Measurements from ENCODE around the gene PAK2. TPM values are rescaled to one million over a fixed set of nuclear protein-coding genes. Genes with fewer than 3 reads are reported as not detected.
A peak's percentile ranks its signal among the peaks of the same experiment; 100 is the strongest.
"Not testable (repeated sequence)": the region's sequence is repeated elsewhere in the genome, so short reads cannot be mapped to it uniquely, and the experiment has no call there.

The PAK2 gene
- total RNA-seq, 2 experiments from 2014 or later = 66.6 to 68.4 TPM

DNA sequence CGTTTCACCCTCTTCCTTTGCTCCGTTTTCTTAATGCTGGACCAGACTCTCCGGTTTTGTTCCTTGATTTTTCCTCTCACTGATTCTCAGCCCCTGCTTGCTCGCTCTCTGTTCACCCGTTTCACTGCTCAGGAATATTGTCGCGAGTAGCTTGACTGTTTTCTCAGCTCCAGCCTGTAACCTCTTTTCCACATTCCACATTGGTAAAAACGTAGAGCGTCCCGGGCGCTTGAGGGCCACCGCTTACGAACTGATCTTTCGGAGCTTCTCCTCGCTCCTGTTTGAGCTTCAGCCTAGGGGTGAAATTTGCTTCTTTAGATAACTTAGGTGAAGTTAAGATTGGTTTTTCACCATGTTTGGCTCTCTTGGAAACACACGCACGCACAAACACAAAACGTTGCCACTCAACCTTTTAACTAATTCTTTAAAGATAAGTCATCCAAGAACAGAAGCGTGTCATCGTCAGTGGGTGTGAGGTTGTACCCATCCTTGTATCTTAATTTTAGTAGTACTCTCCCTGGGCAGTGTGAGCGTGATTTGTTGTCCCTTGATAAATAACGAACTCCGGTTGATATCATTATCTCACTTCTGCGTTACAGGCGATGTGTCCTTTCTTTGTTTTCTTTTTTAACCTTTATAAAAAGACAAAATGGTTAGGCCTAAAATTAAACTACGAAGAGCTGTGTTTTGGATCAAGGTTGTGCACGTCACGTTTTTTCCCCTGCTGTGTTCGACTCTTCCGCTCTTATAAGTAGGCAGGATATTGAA, 1.0 kb downstream of the PAK2 start:
- peak; percentile 71 for DNase-seq
- Mint-ChIP-seq H3K4me3 (peak overlapping the region; percentile 100), H3K4me1 (ENCODE audit: low read depth) (peaks cover 18% of the 10 kb centered on the region), H3K9me3 (no peaks in the 10 kb centered on the region), H3K27ac (peak overlapping the region; percentile 98), H3K36me3 (ENCODE audit: low read depth) (peaks cover 12% of the 10 kb centered on the region), H3K27me3 (ENCODE audit: low read depth) (no peaks in the 10 kb centered on the region)
- intact Hi-C loops (cut with micrococcal nuclease) = loop anchor here (2.0 kb wide), 1 partner anchor 18 kb away; no protein-coding TSS in a partner anchor
- CTCF ChIA-PET = interaction anchor here (0.6 to 1.4 kb wide), 5 partner anchors 29 to 212 kb away, joined by 3 to 5 read pairs (median 3); partner anchors contain the start of genes CEP19 and PIGX

DNA sequence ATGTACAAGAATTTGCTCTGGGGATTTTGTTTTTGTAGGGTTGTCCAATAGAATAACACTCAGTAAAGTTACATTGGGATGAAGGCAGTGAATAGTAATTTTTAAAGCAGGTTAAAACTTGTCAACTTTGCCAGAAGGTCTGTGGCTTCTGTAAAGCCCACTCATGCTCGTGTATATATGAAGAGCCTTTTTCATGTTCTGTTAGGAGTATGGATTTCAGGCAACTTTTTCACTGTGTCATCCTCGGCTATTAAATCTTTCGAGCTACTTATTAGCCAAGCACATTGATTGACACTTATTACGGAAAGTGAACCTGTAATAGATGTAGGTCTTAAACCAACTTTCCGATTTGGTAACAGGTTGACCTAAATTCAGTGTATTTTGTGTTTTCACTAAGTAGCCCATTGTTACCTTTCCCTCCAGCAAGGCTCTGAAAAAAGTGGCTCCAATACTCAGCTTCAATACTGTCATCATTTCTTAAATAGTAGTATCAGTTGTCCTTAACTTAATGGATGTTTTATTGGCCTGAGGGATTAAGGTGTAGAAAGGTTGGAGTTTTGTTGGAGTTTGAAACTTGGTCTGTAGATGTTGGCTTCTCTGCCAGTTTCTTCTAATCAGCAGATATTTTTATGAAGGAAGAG, 1.7 kb downstream of the PAK2 start:
- DNase-seq = no peak
- peak overlapping the region; percentile 98 for H3K27ac Mint-ChIP-seq
- H3K4me1 Mint-ChIP-seq (ENCODE audit: low read depth) = peaks cover 23% of the 10 kb centered on the region
- H3K4me3 Mint-ChIP-seq = peak overlapping the region; percentile 100
- peaks cover 16% of the 10 kb centered on the region for H3K36me3 Mint-ChIP-seq (ENCODE audit: low read depth)
- H3K9me3 Mint-ChIP-seq = no peaks in the 10 kb centered on the region
- intact Hi-C loops (cut with micrococcal nuclease) = loop anchor here (2.0 kb wide), 1 partner anchor 17 kb away; no protein-coding TSS in a partner anchor
- CTCF ChIA-PET = interaction anchor here (0.6 to 1.4 kb wide), 3 partner anchors 29 to 125 kb away, joined by 3 to 5 read pairs (median 3); partner anchors contain the start of genes CEP19 and PIGX
- H3K27me3 Mint-ChIP-seq (ENCODE audit: low read depth) = no peaks in the 10 kb centered on the region

DNA sequence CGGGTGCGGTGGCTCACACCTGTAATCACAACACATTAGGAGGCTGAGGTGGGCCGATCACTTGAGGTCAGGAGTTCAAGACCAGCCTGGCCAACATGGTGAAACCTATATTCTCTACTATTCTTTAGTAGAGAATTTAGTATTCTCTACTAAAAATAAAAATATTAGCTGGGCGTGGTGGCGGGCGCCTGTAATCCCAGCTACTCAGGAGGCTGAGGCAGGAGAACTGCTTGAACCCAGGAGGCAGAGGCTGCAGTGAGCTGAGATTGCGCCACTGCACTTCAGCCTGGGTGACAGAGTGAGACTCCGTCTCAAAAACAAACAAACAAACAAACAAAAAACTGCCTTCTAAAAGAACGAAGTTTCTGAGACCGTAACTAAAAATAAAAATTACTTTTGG, 3.9 kb downstream of the PAK2 start:
- CTCF ChIA-PET = interaction anchor here (2.1 kb wide), 1 partner anchor 9 kb away, joined by 7 read pairs; no protein-coding TSS in a partner anchor
- H3K9me3 Mint-ChIP-seq; intact Hi-C loops (cut with micrococcal nuclease); H3K27me3 Mint-ChIP-seq (ENCODE audit: low read depth); H3K27ac Mint-ChIP-seq; DNase-seq; H3K4me3 Mint-ChIP-seq: not testable (repeated sequence)
- H3K36me3 Mint-ChIP-seq (ENCODE audit: low read depth) = peaks cover 26% of the 10 kb centered on the region
- H3K4me1 Mint-ChIP-seq (ENCODE audit: low read depth) = peaks cover 37% of the 10 kb centered on the region

DNA sequence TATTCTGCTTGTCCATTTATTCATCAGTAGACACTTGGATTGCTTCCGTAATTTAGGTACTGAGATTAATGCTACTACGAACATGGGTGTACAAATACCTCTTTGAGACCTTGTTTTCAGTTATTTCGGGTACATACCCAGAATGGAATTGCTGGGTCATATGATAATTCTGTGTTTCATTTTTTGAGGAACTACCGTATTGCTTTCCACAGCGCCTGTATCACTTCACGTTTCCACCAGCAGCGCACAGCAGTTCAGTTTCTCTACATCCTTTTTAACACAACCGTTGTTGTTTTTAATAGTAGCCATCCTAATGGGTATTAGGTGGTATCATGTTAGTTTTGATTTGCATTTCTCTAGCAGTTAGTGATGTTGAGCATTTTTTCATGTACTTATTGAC, 9.5 kb downstream of the PAK2 start:
- no peak overlapping the region for H3K27ac Mint-ChIP-seq
- DNase-seq = no peak
- H3K36me3 Mint-ChIP-seq (ENCODE audit: low read depth) = peaks cover 33% of the 10 kb centered on the region
- CTCF ChIA-PET = no interaction called here
- no peak overlapping the region for H3K4me3 Mint-ChIP-seq
- no peaks in the 10 kb centered on the region for H3K27me3 Mint-ChIP-seq (ENCODE audit: low read depth)
- intact Hi-C loops (cut with micrococcal nuclease) = no loop called here
- H3K9me3 Mint-ChIP-seq = no peaks in the 10 kb centered on the region
- H3K4me1 Mint-ChIP-seq (ENCODE audit: low read depth) = peaks cover 51% of the 10 kb centered on the region

DNA sequence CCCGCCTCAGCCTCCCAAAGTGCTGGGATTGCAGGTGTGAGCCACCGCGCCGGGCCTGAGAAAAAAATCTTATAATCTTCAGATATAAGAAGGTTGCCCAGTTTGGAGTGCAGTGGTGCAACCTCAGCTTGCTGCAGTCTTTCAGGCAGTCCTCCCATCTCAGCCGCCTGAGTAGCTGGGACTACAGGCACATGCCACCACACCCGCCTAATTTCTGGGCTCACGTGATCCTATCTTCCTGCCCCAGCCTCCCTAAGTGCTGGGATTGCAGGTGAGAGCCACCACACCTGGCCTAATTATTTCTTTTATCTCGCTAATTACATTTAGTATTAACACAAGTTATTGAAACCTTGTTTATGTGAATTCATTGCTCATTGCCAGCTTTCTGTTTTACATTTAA, 13.5 kb downstream of the PAK2 start:
- Mint-ChIP-seq H3K9me3 (peaks cover 17% of the 10 kb centered on the region), H3K27me3 (ENCODE audit: low read depth) (no peaks in the 10 kb centered on the region), H3K4me3 (no peak overlapping the region), H3K4me1 (ENCODE audit: low read depth) (peaks cover 60% of the 10 kb centered on the region), H3K36me3 (ENCODE audit: low read depth) (peaks cover 50% of the 10 kb centered on the region), H3K27ac (no peak overlapping the region)
- intact Hi-C loops (cut with micrococcal nuclease) = no loop called here
- CTCF ChIA-PET = interaction anchor here (1.9 kb wide), 1 partner anchor 10 kb away, joined by 7 read pairs; no protein-coding TSS in a partner anchor
- no peak for DNase-seq

DNA sequence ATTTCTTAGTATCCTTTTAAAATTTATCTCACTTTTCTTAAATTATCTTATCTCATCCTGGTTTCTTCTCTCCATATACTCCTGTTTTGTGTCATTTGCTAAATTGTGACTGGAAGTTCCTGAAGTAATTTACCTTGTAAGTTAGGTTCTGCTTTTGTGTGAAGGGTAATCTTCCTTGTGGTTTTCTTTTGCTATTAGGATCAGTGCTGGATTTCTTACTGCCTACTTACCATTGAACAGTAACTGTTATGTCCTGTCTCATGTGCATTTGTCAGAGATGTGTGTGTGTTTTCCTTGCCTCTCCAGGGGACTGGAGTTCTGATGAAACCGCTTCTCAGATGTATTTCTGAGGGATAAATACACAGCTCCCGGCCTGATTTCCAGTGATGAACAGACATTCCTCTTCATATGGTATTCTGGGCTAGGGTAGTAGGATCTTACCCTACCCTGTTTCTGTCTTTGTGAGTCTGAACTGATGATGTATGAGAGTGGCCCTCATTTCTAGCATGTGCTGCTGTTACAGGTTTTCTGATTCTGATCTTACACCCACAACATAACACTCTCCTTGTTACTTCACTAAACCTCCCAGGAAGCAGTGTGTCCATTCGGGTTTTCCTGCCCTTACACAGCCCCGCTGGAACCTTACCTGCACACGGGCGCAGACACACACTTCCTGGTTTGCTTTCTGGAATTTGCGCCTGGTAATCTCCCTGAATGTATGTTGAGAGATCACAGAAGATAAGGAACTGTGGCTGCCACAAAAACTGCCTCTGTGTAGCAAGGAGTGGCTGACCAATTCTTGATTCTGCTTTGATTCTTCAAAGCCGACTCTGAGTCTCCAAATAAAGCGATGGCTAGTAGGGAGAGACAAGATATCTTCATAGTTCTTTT, 14.7 kb downstream of the PAK2 start:
- intact Hi-C loops (cut with micrococcal nuclease) = no loop called here
- Mint-ChIP-seq H3K4me3 (no peak overlapping the region), H3K36me3 (ENCODE audit: low read depth) (peaks cover 40% of the 10 kb centered on the region), H3K27me3 (ENCODE audit: low read depth) (no peaks in the 10 kb centered on the region), H3K27ac (no peak overlapping the region), H3K9me3 (peaks cover 17% of the 10 kb centered on the region), H3K4me1 (ENCODE audit: low read depth) (peaks cover 51% of the 10 kb centered on the region)
- CTCF ChIA-PET = no interaction called here
- no peak for DNase-seq

DNA sequence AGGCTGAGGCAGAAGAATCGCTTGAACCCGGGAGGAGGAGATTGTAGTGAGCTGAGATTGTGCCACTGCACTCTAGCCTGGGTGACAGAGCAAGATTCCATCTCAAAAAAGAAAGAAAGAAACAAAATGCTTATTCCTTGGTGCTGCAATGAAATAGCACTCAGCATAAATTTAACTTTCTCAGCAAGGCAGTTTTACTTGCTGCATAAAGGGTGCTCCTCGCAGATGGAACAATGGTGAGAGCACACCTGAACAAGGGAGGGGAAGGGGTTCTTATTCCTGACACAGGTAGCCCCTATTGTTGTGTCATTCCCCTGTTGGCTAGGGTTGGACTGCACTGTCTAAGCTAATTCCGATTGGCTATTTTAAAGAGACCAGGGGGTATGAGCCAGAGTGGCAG, 17.1 kb downstream of the PAK2 start:
- CTCF ChIA-PET = interaction anchor here (1.1 kb wide), 1 partner anchor 34 kb away, joined by 3 read pairs; no protein-coding TSS in a partner anchor
- Mint-ChIP-seq H3K27ac (peak overlapping the region; percentile 63), H3K4me1 (ENCODE audit: low read depth) (peaks cover 46% of the 10 kb centered on the region), H3K9me3 (peaks cover 21% of the 10 kb centered on the region), H3K4me3 (no peak overlapping the region), H3K27me3 (ENCODE audit: low read depth) (no peaks in the 10 kb centered on the region), H3K36me3 (ENCODE audit: low read depth) (peaks cover 35% of the 10 kb centered on the region)
- no peak for DNase-seq
- intact Hi-C loops (cut with micrococcal nuclease) = no loop called here

DNA sequence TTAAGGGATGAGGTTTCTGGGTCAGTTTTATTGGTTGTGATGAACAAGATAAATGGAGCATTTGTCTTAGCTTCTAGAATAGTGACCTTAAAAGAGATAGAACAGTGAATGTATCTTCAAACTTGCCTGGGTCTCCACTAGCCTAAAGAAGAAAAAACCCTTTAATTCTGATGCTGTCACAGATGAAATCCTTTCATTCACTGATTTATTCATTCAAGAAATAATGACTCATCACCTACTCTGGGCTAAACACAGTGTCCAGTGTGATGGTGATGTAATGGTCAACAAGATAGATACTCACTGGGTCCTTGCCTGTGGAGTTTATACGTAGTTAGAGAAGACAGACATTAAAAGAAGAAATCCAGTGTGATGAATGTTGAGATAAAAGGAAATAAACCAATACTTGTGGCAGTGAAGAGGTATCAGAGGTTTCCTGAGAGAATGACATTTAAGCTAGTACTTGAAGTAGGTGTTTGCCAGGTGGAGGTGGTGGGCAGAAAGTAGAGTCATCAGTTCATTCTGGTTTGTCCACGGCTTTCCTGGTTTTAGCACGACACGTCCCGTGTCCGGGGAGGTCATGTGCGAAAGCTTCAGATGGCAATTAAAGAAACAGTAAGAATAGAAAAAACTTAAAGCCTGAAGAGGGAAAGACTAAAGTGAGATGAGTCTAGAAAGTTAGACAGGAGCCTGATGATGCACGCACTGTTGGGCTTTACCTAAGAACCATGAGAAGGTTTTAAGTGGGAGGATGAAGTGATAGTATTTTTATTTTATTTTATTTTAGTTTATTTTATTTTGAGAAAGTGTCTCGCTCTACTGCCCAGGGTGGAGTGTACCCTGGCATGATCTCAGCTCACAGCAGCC, 18.5 kb downstream of the PAK2 start:
- intact Hi-C loops (cut with micrococcal nuclease) = loop anchor here (2.0 kb wide), 1 partner anchor 17 kb away; no protein-coding TSS in a partner anchor
- CTCF ChIA-PET = no interaction called here
- Mint-ChIP-seq H3K27ac (peak overlapping the region; percentile 48), H3K4me3 (no peak overlapping the region), H3K9me3 (peaks cover 21% of the 10 kb centered on the region), H3K36me3 (ENCODE audit: low read depth) (peaks cover 36% of the 10 kb centered on the region), H3K4me1 (ENCODE audit: low read depth) (peaks cover 44% of the 10 kb centered on the region), H3K27me3 (ENCODE audit: low read depth) (no peaks in the 10 kb centered on the region)
- DNase-seq = peak; percentile 14

DNA sequence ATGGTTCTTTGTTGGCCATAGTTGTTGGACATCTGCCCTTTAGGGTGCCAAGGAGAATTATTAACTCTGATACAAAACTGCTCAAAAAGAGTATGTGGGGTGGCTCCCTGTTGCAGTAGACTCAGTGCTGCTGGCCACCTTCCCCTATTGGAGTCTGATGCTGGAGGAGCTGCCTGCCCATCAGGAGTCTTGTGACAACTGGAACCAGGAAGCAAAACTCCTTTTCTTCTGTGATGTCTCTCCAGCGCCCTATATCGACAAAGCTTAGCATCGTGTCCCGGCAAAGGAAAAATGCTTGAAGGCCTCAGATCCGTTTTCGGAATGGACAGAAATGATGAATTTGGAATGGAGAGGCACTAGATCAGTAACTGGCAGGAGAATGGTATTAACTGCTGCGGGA, 23.5 kb downstream of the PAK2 start:
- Mint-ChIP-seq H3K4me3 (no peak overlapping the region), H3K36me3 (ENCODE audit: low read depth) (peaks cover 15% of the 10 kb centered on the region), H3K27ac (no peak overlapping the region), H3K9me3 (peaks cover 4% of the 10 kb centered on the region), H3K4me1 (ENCODE audit: low read depth) (peaks cover 20% of the 10 kb centered on the region), H3K27me3 (ENCODE audit: low read depth) (no peaks in the 10 kb centered on the region)
- CTCF ChIA-PET = interaction anchor here (0.6 kb wide), 1 partner anchor 43 kb away, joined by 4 read pairs; no protein-coding TSS in a partner anchor
- DNase-seq = no peak
- intact Hi-C loops (cut with micrococcal nuclease) = no loop called here

DNA sequence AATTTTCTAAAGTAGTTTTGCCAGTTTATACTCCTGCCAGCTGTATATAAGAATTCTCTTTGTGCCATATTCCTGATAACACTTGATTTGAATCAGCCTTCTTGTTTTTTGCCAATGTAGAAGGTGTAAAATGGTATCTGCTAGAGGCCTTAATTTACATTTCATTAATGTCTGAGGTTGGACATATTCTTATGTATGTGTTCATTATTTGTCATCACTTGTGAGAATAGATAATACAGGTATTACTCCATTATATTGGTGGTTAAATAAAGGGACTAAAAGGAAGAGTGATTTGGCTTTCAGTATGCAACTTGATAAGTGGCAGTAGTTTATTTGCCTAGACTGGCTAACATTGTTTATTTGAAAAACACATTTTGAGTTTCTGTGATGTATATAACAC, 25.8 kb downstream of the PAK2 start:
- peaks cover 4% of the 10 kb centered on the region for H3K9me3 Mint-ChIP-seq
- H3K4me1 Mint-ChIP-seq (ENCODE audit: low read depth) = peaks cover 19% of the 10 kb centered on the region
- peaks cover 16% of the 10 kb centered on the region for H3K36me3 Mint-ChIP-seq (ENCODE audit: low read depth)
- DNase-seq = no peak
- H3K27ac Mint-ChIP-seq = no peak overlapping the region
- no peak overlapping the region for H3K4me3 Mint-ChIP-seq
- H3K27me3 Mint-ChIP-seq (ENCODE audit: low read depth) = no peaks in the 10 kb centered on the region
- intact Hi-C loops (cut with micrococcal nuclease) = no loop called here
- CTCF ChIA-PET = no interaction called here

DNA sequence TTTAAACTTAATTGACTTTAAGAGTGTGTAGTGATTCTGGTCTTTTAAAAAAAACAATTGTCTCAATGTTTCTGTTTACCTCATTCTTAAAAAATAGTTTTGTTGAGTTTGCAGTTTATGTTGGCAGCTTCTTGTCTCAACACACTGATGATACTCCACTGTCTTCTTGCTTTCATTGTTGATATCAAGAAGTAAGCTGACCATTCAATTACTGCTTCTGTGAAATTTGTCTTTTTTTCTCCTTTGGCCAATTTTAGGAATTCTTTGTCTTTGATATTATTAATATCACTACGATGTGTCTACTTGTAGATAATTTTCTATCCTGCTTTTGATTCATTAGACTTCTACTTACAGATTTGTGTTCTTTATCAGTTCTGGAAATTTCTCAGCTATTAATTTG, 31.4 kb downstream of the PAK2 start:
- intact Hi-C loops (cut with micrococcal nuclease) = no loop called here
- H3K36me3 Mint-ChIP-seq (ENCODE audit: low read depth) = peaks cover 5% of the 10 kb centered on the region
- CTCF ChIA-PET = no interaction called here
- H3K27me3 Mint-ChIP-seq (ENCODE audit: low read depth) = no peaks in the 10 kb centered on the region
- DNase-seq = no peak
- H3K9me3 Mint-ChIP-seq = no peaks in the 10 kb centered on the region
- no peak overlapping the region for H3K27ac Mint-ChIP-seq
- H3K4me1 Mint-ChIP-seq (ENCODE audit: low read depth) = peaks cover 55% of the 10 kb centered on the region
- H3K4me3 Mint-ChIP-seq = no peak overlapping the region

All from activated naive CD4-positive, alpha-beta T cell treated with anti-CD3 and anti-CD28 coated beads for 36 hours (primary cell).